ENCODE measurements around the gene ARG1. TPM values are rescaled to one million over a fixed set of nuclear protein-coding genes. Genes with fewer than 3 reads are reported as not detected.

ARG1 gene
- total RNA-seq, 2 donors from 2014 or later: 0.28 TPM; not detected in 1

- DNase-seq (no peak), ATAC-seq (no peak)
- intact Hi-C loops (cut with DNase I, micrococcal nuclease): no loop called here
These were observed 1.7 kb downstream of the ARG1 start for GRCh38 chr6:131574686-131575085.

DNA sequence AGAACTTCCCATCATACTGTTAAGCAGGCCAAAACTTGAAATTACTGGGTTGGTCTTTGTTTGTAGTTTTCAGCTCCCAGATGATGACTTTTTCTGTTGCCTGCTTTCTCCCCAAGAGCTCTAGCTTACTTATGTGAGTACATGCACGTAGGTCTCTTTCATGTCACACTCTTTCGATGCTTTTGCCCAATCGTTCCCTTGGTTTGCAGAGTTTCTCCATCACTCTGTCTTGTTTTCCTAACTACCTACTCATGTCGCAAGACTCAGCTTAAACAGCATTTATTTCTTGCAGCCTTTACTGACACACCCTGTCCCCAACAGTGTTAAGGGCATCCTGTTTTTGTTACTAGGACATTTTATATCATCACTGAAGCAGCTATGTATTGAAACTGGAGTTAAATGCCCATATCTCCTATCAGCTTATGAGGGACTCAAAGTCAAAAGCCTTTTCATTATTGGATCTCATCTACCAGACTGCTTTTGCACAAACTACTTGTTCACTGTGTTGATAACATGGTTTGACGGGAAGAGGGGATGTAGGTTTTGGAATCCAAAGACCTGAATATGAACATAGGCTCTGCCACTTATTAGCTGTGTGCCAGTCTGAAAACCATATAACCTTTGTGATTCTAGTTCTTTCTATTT, 2.9 kb downstream of the ARG1 start:
- DNase-seq (no peak), ATAC-seq (no peak)
- intact Hi-C loops (cut with DNase I, micrococcal nuclease): no loop called here

DNA sequence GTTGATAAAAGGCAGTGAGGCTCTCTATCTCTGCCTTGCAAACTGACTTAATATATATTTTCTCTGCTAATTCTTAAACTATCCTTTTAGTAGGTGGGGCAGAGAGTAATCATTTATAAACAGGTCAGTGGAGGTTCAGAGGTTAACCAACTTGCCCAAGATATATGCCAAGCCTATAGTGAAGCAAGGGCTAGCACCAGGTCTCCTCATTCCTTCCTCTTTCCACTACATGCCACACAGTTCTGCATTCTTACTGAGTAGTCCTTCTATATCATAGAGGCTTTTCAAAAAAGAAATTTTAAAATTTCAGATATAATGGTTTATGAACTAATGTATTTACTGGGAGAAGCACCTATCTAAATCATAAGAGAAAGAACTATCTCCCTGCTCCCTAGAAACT, 8.5 kb downstream of the ARG1 start:
- DNase-seq: no peak
- ATAC-seq: no peak
- intact Hi-C loops (cut with DNase I, micrococcal nuclease): no loop called here

GRCh38 chr6:131586543-131586942, 13.5 kb downstream of the ARG1 start:
- intact Hi-C loops (cut with DNase I, micrococcal nuclease): loop anchor here in 1 of 2 donors (5.0 kb wide), 1 partner anchor 36 kb away; no protein-coding TSS in a partner anchor
- ATAC-seq (no peak), DNase-seq (no peak)

DNA sequence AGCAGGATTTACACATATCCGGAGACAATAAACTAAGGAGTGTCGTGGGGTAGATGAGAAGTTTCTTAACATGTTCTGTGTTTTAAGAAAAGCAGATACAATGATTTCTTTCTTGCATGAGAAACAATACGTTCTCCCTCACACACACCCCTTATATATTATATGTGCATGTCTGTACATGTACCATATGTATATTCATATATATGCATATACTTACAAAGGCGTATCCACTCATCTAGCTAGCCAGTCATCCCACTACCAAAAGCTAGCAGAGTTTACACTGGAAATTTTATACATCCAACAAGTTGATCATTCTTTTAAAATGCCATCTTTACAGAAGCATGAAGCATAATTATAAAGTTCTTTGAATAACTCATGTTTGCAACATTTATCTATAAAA, 14.9 kb downstream of the ARG1 start:
- intact Hi-C loops (cut with DNase I, micrococcal nuclease): loop anchor here in 1 of 2 donors (5.0 kb wide), 1 partner anchor 34 kb away; no protein-coding TSS in a partner anchor
- DNase-seq (no peak), ATAC-seq (no peak)

DNA sequence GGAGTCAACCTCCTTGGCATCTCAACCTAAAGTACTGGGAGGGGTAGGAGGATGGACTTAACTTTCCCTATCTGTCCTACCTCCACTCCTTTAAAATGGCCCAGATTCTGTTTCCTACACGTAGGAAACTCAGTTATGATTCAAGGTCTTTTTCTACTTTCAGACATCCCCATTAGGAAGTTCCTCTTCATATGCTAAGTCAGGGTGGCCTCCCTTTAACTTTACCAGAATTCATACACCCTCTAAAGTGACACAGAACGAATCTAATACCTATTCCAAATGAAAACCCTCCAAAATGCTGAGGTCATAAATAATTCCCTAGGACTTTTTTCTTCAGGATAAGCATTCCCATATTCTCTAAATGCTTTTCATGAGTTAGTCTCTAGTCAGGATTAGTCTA, 15.6 kb downstream of the ARG1 start:
- no peak for DNase-seq
- intact Hi-C loops (cut with DNase I, micrococcal nuclease): loop anchor here in 1 of 2 donors (5.0 kb wide), 1 partner anchor 34 kb away; no protein-coding TSS in a partner anchor
- no peak for ATAC-seq

GRCh38 chr6:131592935-131593334, 19.9 kb downstream of the ARG1 start:
- intact Hi-C loops (cut with DNase I, micrococcal nuclease): no loop called here

DNA sequence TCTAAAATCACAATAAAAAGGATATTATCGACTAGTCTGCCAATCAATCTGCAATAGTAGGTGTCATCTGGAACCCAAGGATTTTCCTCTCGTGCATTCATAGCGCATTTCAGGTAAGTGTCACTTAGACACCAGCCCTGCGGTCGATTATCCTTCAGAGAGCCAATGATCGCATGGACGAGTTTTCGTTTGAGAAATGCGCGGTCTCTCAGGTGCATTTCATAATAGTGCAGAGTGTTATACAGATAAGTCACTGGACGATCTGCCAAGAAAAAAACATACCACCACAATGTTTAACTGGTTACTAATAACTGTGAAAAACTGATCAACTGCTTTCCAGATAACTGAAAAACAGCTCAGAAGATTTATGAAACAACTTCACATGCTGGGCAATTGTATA, 21.0 kb downstream of the ARG1 start:
- intact Hi-C loops (cut with DNase I, micrococcal nuclease): no loop called here
- no peak for ATAC-seq
- DNase-seq: no peak

More at GRCh38 chr6:131592935-131593334, 19.9 kb downstream of the ARG1 start:
- DNase-seq (no peak), ATAC-seq (no peak)

GRCh38 chr6:131597446-131597845, 24.4 kb downstream of the ARG1 start:
- ATAC-seq: no peak
- intact Hi-C loops (cut with DNase I, micrococcal nuclease): no loop called here
- DNase-seq: no peak

DNA sequence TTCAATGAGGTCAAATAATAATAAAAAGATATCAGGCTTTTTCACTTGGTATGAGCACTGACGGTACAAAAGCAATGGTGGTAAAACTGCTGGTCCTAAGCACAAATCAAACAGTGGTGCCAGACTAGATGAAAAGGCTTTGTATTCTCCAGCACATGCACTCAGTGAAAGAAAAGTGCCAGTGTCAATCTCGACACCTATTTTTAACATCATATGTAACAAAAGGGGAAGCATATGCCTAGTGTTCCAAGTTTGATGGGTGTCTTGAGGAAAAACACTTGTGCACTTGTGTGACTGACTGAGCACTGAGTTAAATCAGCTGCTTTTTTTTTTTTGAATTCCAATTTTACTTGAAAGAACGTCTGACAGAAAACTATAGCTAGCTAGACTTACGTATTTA, 27.7 kb downstream of the ARG1 start:
- ATAC-seq: no peak
- intact Hi-C loops (cut with DNase I, micrococcal nuclease): no loop called here
- no peak for DNase-seq

DNA sequence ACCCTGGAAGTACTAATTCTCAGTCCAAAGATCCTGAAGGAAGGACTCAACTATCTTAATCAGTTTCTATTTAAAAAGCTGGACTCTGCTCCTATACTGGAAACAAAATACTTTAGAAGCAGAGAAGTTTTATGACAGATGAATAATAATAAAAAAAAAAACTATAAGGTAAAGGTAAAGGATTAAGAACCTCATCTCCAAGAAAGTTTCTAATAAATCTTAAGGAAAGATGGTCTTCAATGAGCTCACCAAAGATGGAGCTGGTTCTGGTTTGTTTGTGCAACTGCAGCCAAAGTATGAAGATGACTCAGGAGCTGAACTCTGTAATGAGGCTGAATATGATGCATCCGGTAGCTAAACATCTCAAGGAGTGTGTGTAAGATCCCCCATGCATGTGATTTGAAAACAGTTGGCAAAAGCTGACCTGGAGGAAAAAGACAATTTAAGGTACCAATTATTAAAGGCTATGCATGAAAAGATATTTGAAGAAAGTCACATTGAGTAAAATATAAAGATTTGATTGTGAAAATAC, 29.8 kb downstream of the ARG1 start:
- intact Hi-C loops (cut with DNase I, micrococcal nuclease): no loop called here
- no peak for DNase-seq
- ATAC-seq: no peak

DNA sequence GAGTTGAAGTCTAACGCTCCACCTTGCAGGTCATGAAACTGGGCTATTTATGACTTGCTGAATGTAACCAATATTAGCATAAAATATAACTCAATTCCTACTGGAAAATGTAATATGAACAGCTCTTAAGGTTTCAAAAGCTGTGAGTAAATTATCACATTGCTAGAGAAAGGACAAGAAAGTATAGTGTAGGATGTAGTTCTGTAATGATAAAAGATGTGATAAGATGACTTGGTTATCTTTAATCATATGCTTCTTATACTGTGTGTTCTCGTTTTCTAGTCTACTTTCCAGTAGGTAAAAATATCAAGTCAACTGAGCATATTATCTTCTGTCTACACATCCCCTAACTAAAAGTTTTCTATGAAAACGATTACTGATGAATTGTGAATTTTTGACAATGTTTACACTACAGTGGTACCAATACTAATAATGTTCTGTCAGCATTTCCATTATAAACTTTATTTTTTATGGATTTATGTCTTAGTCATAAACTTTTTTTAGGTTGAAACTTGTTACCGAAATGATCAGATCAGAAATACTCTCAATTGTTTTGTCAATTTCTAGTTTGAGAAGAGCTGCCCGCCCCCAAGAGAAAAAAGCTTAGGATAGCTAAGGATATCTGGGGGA, 40.4 kb downstream of the ARG1 start:
- no peak for ATAC-seq
- intact Hi-C loops (cut with DNase I, micrococcal nuclease): no loop called here
- no peak for DNase-seq

DNA sequence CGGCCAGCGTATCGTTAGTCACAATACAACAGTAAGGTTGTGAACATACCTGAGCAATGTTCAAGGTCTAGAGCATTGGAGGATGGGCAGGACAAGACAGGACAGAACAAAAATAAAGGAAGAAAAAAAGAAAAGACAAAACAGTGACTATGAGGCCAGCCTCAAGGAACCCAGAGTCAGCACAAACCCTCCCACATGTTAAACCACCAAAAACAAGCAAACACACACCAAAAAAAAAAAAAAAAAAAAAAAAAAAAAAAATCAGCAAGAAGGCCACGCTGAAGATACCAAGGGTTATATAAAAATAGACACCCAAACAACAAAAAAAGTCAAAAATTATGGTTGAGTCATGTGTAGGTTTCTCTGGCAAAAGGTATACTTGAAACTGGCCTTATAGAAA, 42.2 kb downstream of the ARG1 start:
- DNase-seq (no peak), ATAC-seq (no peak)
- intact Hi-C loops (cut with DNase I, micrococcal nuclease): no loop called here

GRCh38 chr6:131627724-131628682, 55.0 kb downstream of the ARG1 start, which contains the start of gene MED23:
Gene MED23 (minus strand): TSS chr6:131628242. CDS start chr6:131628049, 193 bp downstream.
- DNase-seq (peak; percentile 95 to 97), ATAC-seq (peak; percentile 95)
- intact Hi-C loops (cut with DNase I, micrococcal nuclease): no loop called here

DNA sequence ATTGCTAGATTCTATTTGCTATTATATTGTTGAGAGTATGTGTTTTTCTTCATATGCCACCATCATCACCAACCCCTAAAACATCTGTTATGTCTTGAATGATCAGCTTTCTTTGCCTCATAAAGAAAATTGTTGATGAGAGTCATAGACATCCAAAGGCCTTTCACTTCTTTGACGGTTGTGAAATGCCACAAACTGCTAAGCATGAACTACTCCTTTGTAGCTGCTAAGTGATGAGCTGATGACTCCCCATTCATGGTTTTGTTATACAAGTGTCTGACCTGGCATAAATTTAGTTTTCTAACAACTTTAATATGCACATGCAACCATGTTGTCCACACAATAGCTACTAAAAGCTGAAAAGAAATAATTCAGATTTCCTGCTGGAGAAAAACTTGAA, 55.7 kb downstream of the ARG1 start:
- ATAC-seq: no peak
- no peak for DNase-seq
- intact Hi-C loops (cut with DNase I, micrococcal nuclease): no loop called here

GRCh38 chr6:131629651-131630050, 56.6 kb downstream of the ARG1 start:
- DNase-seq (no peak), ATAC-seq (no peak)
- intact Hi-C loops (cut with DNase I, micrococcal nuclease): no loop called here

DNA sequence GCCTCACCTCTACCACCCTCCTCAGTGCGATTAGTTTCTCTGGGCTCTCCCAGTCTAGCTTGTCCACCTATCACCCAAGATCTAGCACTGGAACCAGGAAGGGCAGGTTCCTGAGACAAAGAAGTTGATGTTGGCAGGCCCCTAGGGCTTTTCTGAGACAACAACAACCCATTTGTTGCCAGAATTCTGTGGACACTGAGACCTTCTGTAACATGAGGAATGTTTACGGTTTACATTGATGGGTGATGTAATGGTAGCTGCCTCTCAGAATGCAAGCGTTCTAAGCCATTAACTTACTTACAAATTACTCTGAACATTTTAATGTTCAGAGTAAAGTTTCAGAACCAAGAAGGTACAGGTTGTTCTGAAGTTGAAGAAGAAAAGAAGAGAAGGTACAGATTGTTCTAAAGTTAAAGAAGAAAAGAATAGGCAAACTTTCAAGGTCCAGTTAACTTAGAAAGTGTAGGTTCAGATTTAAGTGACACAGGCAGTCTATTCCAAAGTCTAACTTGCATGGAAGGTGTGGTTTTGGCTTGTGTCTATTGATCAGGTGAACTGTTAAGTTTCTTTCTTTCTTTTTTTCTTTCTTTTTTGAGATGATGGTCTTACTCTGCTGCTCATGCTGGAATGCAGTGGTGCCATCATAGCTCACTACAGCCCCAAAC, 58.7 kb downstream of the ARG1 start:
- no peak for DNase-seq
- no peak for ATAC-seq
- intact Hi-C loops (cut with DNase I, micrococcal nuclease): no loop called here
